ENCODE data around the gene ZNF366.

- TF ChIP-seq CTCF (IDR thresholded peaks at IDR 0.05) (no peak), POLR2AphosphoS5 (IDR thresholded peaks at IDR 0.05; ENCODE audit: insufficient read depth in 1 of 2, low read depth in 1 of 2) (no peak)
These were observed 33.1 kb downstream of the ZNF366 start for GRCh38 chr5:72474046-72474500.

Data from vagina (tissue), 2 donors.